Testis (tissue), 3 donors: ENCODE results near the gene CTXND1. TPM values are rescaled to one million over a fixed set of nuclear protein-coding genes. Genes with fewer than 3 reads are reported as not detected.

ENCODE experiments used
- DNase-seq: peaks from one replicate; pipeline ENCODE4 v3.0.0-alpha.2; 2019
- H3K27ac ChIP-seq, 2 donors: fragments of 200-600 bp; sonication (generic); one replicate each; pipeline ENCODE4 v1.5.1; 2019
- H3K27me3 ChIP-seq: fragments of 200-600 bp; sonication (generic); one replicate; pipeline ENCODE4 v1.5.1; 2019
- H3K36me3 ChIP-seq: fragments of 200-600 bp; sonication (generic); one replicate; pipeline ENCODE4 v1.5.1; 2017; ENCODE audit warnings: low read depth; ENCODE audit errors: missing control alignments
- H3K4me1 ChIP-seq: fragments of 200-600 bp; sonication (generic); one replicate; pipeline ENCODE4 v1.5.1; 2019
- H3K4me3 ChIP-seq, 2 donors: fragments of 200-600 bp; sonication (generic); one replicate each; pipeline ENCODE4 v1.5.1; 2017 to 2019
- H3K9me3 ChIP-seq: fragments of 200-600 bp; sonication (generic); one replicate; pipeline ENCODE4 v1.5.1; 2017
- CTCF ChIP-seq, 3 experiments: fragments of 450-650 bp in 2 of 3; fragments of 200-600 bp in 1 of 3; sonication (generic) in 1 of 3; IDR thresholded peaks; one replicate each; pipeline ENCODE4 v1.5.1; 2016 to 2019; ENCODE audit warnings: antibody characterized with exemption in 3 of 3, mild to moderate bottlenecking in 2 of 3, moderate library complexity in 1 of 3
- POLR2A ChIP-seq: fragments of 450-650 bp; IDR thresholded peaks from one replicate; pipeline ENCODE4 v1.6.1; 2017; ENCODE audit warnings: antibody characterized with exemption, mild to moderate bottlenecking, moderate library complexity
- WGBS, 2 donors: methylation state at CpG; one replicate each; pipeline ENCODE4 v1.1.5; 2018; 5-methylcytosine and 5-hydroxymethylcytosine counted together
- intact Hi-C: fragments of 100-400 bp; cut with DNase I; formaldehyde crosslinking; loops from one replicate; pipeline ENCODE4 v1.15.1; 2023; ENCODE audit warnings: low total_unique reads
- polyA plus RNA-seq: library from polyadenylated mRNA; stranded (reverse); fragments of 350-450 nt; fragmentation: Illumina TruSeq; extraction: RNeasy Lipid Tissue Mini Kit (QIAGEN cat#74804); gene quantifications from one replicate; pipeline ENCODE4 v1.2.3, GENCODE V29; 2014; ENCODE audit warnings: low read depth, low replicate concordance; ENCODE audit not compliant: insufficient read depth
- total RNA-seq, 2 donors: library from RNA; depleted of rRNA; stranded (reverse); fragments of >200 nt; gene quantifications; one replicate each; pipeline ENCODE4 v1.2.3, GENCODE V29; 2016

CTXND1 gene
- total and polyA plus RNA-seq, 3 donors from 2014 or later, result 0.06 to 1.6 TPM; not detected in 1

- H3K4me1 ChIP-seq, result no peaks in the 10 kb centered on the region
- no peak for DNase-seq
- no peak for TF ChIP-seq CTCF (IDR thresholded peaks at IDR 0.05)
- TF ChIP-seq POLR2A, result no peak
- H3K4me3 ChIP-seq, result peak overlapping the region; percentile 36 to 43
- H3K9me3 ChIP-seq, result no peaks in the 10 kb centered on the region
- 1 to 5% methylated on average over 6 to 67 of the region's 79 CpGs for whole genome bisulfite sequencing, 2 donors
- no peaks in the 10 kb centered on the region for H3K27me3 ChIP-seq
- no peaks in the 10 kb centered on the region for H3K36me3 ChIP-seq
- no peak overlapping the region for H3K27ac ChIP-seq
- intact Hi-C loops, result no loop called here
Observed at GRCh38 chr15:80251428-80252120, 439 bp downstream of the CTXND1 start.

GRCh38 chr15:80250614-80251427, 1.2 kb downstream of the CTXND1 start:
- no peak overlapping the region for H3K27ac ChIP-seq
- no peaks in the 10 kb centered on the region for H3K27me3 ChIP-seq
- no peaks in the 10 kb centered on the region for H3K36me3 ChIP-seq
- H3K4me1 ChIP-seq, result no peaks in the 10 kb centered on the region
- intact Hi-C loops, result no loop called here
- H3K9me3 ChIP-seq, result no peaks in the 10 kb centered on the region
- H3K4me3 ChIP-seq, result peak overlapping the region in 1 of 2 donors; percentile 43
- TF ChIP-seq CTCF (IDR thresholded peaks at IDR 0.05), result no peak
- no peak for TF ChIP-seq POLR2A
- DNase-seq, result no peak
- 60% methylated on average over 20 of the region's 20 CpGs for WGBS, 2 donors

- H3K4me3 ChIP-seq, result no peak overlapping the region
- H3K4me1 ChIP-seq, result no peaks in the 10 kb centered on the region
- H3K36me3 ChIP-seq, result no peaks in the 10 kb centered on the region
- no peaks in the 10 kb centered on the region for H3K27me3 ChIP-seq
- DNase-seq, result no peak
- intact Hi-C loops, result no loop called here
- TF ChIP-seq POLR2A, result no peak
- TF ChIP-seq CTCF (IDR thresholded peaks at IDR 0.05), result no peak
- 70 to 86% methylated on average over 2 of the region's 2 CpGs for WGBS, 2 donors
- H3K9me3 ChIP-seq, result no peaks in the 10 kb centered on the region
- H3K27ac ChIP-seq, result no peak overlapping the region
Observed at GRCh38 chr15:80249973-80250372, 2.0 kb downstream of the CTXND1 start.

- H3K4me3 ChIP-seq, result no peak overlapping the region
- H3K9me3 ChIP-seq, result no peaks in the 10 kb centered on the region
- H3K4me1 ChIP-seq, result no peaks in the 10 kb centered on the region
- intact Hi-C loops, result no loop called here
- no peak overlapping the region for H3K27ac ChIP-seq
- no peak for TF ChIP-seq POLR2A
- TF ChIP-seq CTCF (IDR thresholded peaks at IDR 0.05), result no peak
- no peaks in the 10 kb centered on the region for H3K27me3 ChIP-seq
- no peak for DNase-seq
- 29 to 39% methylated on average over 1 of the region's 1 CpG for WGBS, 2 donors
- H3K36me3 ChIP-seq, result no peaks in the 10 kb centered on the region
Observed at GRCh38 chr15:80247320-80247719, 4.7 kb downstream of the CTXND1 start.
